GM12892 (cell line): ENCODE measurements around the gene HHAT.

ENCODE experiments used
- POLR2A ChIP-seq: IDR thresholded peaks from 2 replicates; pipeline ENCODE4 v1.6.1; 2011; ENCODE audit warnings: low read depth, low read length, control low read depth
- POLR2AphosphoS5 ChIP-seq: IDR thresholded peaks from 2 replicates; pipeline ENCODE4 v1.6.1; 2011; ENCODE audit warnings: low read depth, low read length, control low read depth
- TAF1 ChIP-seq: IDR thresholded peaks from 2 replicates; pipeline ENCODE4 v1.6.1; 2011; ENCODE audit warnings: low read depth, mild to moderate bottlenecking, control low read depth, low read length, borderline replicate concordance

DNA sequence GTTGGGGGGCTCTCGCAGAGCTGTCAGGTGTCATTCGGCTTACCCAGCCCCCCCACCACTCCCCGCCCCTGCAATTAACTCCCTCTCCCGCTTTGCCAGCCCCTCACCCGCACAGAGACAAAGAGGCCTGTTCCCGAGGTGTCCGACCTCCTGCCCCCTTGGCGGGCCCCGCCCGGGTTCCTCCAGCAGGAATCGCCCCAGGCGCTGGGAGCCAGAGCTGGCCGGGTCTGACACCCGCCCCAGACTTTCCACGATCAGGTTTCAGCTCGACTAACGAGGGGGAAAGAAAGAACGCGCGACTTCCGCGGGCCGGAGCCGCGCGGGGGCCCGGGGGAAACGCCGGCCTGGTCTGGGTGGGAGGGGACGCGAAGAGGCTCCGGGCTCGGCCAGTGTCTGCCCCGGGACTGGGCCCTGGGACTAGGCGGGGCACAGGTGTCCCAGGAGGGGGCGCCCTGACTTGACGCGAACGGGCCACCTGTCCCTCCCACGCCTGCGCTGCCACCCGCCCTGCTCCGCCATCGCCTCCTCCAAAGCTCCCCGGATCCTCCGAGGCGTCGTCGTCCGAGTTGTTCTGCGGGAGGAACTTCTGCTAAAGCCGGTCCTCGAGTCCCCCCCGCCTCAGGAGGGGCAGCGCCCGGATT lies 36.4 kb upstream of the HHAT start:
- TF ChIP-seq TAF1 (no peak), POLR2A (no peak), POLR2AphosphoS5 (no peak)
